Cerebellar nuclear complex (tissue), 1 donor: ENCODE measurements around the gene TCF7L1.

Experiments used
- DNase-seq, 2 experiments: peaks; one replicate each; lab custom pipeline; 2025; lab: John Stamatoyannopoulos, UW

Gene TCF7L1

DNA sequence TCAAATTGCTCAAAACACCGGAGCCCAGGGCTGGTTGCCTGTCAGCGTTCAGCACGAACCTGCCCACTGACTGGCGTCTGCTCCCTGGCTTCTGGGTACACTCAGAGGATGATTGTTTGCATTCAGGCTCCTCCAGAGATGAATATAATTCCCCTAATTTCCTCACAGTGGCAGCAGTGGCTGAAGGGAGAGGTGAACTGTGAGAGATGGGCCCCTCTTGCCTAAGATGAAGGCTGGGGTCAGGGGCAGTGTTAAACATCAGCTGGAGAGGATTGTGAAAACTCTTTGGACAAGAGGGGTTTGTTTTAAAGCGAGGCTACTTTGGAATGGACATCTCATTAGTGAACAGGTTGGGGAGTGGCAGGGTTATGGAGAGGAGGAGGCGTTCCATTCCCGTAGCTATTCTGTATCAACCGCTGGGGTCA lies 31.0 kb downstream of the TCF7L1 start:
- DNase-seq = no peak

DNA sequence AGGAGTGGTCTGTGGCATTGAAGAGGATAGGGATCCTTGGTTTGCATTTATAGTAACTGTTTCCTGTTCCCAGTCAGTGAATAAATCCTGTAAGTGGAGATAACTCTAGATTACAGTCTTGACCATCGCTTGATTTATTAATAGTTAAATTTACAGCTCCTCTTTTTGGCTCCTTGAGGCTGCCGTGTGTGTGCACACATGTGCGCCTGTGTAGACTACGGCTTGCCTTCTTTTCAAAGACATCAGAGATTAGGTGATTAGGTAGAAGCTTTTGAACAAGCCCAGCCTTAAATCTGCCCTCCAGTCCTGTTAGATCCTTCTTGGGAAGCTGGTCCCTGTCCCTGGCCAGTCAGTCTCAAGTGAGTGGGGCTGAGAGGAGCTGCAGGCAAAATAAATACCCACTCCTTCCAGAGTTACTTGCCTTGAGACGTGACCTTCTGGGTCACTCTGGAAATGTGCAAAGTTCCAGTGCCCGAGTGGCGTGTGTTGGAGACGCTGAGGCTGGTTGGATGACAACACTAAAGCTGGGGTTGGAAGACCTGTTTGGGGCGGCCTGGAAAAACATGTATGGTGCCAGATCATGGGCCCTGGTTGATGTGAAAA lies 32.0 kb downstream of the TCF7L1 start:
- DNase-seq = no peak

- no peak for DNase-seq
Observed at GRCh38 chr2:85166021-85166420, 32.8 kb downstream of the TCF7L1 start.

- no peak for DNase-seq
Observed at GRCh38 chr2:85167479-85167878, 34.3 kb downstream of the TCF7L1 start.

- no peak for DNase-seq
Observed at GRCh38 chr2:85168942-85169341, 35.8 kb downstream of the TCF7L1 start.

GRCh38 chr2:85169581-85169980 lies 36.4 kb downstream of the TCF7L1 start:
- DNase-seq = no peak

GRCh38 chr2:85170938-85171475 lies 37.8 kb downstream of the TCF7L1 start:
- DNase-seq = no peak

DNA sequence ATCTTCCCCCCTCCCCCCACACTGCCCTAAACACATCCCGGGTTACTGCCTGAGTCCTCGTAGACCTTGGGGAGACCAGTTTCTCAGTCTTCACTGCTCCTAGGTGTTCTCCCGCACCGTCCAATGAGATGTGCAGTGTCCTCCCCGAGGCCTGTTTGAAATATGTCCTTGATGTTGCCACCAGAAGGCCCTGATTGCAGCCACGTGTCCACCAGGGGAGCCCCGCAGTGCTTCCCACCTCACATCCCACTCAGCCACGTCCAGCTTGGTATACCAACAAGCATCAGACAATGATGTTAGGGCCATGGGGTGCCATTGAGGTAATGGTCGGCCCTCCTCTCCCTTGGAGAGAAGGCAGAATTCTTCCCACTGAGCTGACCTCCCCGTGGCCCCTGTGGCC lies 38.7 kb downstream of the TCF7L1 start:
- DNase-seq = no peak

- DNase-seq = no peak
Observed at GRCh38 chr2:85173909-85174308, 40.7 kb downstream of the TCF7L1 start.

- DNase-seq = no peak
Observed at GRCh38 chr2:85174943-85175342, 41.8 kb downstream of the TCF7L1 start.

GRCh38 chr2:85175369-85176299 lies 42.4 kb downstream of the TCF7L1 start:
- DNase-seq = no peak

- no peak for DNase-seq
Observed at GRCh38 chr2:85177031-85177824, 44.0 kb downstream of the TCF7L1 start.

- no peak for DNase-seq
Observed at GRCh38 chr2:85178154-85178553, 45.0 kb downstream of the TCF7L1 start.

DNA sequence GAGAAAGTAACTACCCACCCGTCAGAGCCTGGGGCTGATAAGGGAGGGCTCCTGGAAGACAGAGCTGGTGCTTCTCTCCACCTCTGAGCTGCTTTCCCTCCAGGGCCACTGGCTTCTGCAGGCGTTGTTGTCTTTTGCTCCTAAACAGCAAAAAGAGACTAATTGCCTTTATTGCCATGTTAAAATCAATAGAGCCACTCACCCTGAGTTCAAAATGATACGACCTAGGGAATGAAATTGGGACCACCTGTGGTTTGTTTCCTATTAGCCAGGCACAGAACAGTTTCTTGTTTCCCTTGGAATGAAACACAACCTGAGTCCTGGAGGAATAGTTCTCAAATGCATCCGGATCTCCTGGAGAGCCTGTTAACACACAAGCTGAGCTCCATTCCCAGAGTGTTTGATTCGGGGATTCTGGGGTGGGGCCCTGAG lies 45.8 kb downstream of the TCF7L1 start:
- no peak for DNase-seq

GRCh38 chr2:85179541-85179940 lies 46.3 kb downstream of the TCF7L1 start:
- DNase-seq = no peak

GRCh38 chr2:85180322-85181133 lies 47.3 kb downstream of the TCF7L1 start:
- no peak for DNase-seq

GRCh38 chr2:85181134-85181631 lies 48.0 kb downstream of the TCF7L1 start:
- no peak for DNase-seq

DNA sequence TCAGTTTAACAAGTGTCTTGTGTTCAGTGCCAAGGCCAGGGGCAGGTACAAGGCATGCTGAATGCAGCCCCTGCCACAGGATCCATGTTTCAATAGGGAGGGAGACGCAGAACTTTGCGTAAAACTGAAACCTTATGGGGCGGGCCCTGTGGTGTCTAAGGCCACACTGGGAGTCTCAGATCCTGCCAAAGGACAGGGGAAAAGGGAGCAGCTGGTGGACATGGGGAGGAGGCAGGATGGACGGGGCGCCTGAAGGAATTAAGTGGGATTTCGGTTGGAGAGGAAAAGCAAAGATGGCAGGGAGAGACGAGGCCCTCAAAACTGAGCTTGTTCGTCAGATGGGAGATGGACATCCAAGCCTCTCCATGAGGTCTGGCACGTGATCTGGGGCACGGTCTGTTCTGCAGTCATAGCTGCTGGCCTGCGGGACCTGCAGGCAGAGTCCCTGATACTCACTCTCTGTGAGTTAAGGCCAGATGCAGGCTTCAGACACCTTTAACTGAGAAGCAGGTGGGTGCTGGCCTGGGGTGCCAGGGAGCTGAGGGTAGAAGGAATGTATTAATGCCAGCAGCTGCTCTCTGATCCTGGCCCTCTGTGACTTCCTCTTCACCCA lies 48.8 kb downstream of the TCF7L1 start:
- no peak for DNase-seq

- no peak for DNase-seq
Observed at GRCh38 chr2:85183076-85183475, 49.9 kb downstream of the TCF7L1 start.

GRCh38 chr2:85183479-85183878 lies 50.3 kb downstream of the TCF7L1 start:
- DNase-seq = no peak

DNA sequence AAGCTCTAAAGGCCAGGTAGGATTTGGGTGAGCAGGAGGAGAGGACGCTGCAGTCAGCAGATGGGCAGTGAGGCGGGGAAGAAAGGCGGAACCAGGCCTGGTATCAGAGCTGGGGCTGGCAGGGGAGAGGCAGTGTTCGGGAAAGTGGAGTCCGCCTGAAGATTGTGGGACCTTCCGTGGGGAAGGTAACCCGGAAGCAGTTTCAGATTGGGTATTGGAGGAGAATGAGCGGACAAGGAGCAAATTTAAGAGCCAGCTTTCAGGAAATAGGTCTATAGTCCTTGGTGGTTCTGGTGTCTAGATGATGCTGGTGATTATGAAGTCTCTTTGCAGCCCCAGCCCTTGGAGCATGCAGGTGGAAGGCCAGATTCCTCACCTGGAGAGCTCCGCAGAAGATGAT lies 51.0 kb downstream of the TCF7L1 start:
- DNase-seq = no peak
